ENCODE results near the gene NUP214.
"Not testable (repeated sequence)": the region's sequence is repeated elsewhere in the genome, so short reads cannot be mapped to it uniquely, and the experiment has no call there.

Gene NUP214

GRCh38 chr9:131198041-131198715 lies 72.8 kb downstream of the NUP214 start:
- DNase-seq: no peak

GRCh38 chr9:131201856-131202255 lies 76.5 kb downstream of the NUP214 start:
- DNase-seq: no peak

DNA sequence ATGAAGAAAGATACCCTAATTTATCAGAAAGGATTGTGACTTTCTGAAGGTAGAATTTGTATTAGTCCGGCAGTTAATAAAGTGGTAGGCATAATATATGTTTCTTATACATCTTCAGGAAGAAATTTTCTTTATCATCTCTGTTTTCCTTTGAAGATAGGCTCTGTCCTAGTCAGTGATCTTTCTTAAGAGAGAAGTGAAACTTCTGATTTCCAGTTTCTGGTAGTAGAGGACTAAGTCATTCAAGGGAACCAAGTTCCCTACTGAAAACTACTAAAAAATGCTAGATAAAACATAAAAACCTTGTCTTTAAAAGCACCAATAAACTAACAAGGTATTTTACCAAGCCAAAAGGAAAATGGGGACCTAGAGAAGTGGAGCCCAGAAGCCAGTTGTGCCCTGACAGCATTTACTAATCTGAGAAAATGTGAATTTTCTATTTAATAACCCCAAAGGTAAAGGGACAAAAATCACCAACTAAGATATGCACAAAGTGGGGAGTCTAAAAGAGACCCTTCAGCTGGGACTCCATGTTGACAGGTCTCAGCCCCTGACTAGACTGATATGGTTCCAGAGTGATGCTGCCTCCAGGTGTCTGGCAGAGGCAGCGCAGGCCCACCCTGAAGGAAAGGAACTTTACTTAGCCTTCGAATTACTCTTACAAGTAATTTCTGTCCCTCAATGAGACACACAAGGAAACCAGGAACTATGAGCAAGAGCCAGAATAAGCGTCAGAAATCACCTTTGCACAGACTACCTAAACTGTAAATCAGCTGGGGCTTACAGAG lies 78.2 kb downstream of the NUP214 start:
- DNase-seq: no peak

GRCh38 chr9:131204285-131204684 lies 78.9 kb downstream of the NUP214 start:
- DNase-seq: no peak

- DNase-seq: no peak
These were observed 81.1 kb downstream of the NUP214 start for GRCh38 chr9:131206495-131206894.

- DNase-seq: not testable (repeated sequence)
These were observed 86.5 kb downstream of the NUP214 start for GRCh38 chr9:131211920-131212319.

DNA sequence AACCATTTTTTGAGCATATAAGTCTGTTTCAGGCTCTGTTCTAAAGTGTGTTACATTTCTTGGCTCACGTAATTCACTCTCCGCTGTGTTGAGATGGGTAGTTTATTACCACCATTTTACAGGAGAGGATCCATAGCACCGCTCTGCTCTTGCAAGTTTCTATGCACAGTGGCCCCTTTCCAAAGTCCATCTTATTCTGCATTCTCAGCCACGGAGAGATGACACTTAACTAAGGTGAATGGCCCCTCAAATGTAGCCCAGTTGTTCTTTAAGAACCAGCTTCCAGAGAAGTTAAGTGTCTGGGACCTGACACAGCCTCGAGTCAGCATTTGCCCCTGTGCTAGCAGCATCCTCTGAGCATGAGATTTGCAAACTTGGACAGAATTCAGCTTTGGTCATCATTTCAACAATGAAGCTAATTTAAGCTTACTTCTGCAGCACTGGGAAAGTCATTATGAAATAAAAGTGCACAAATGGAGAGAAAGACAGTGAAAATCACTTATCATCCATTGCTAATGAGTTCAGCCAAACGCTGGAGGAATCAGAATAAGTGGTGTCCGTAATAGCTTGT lies 89.0 kb downstream of the NUP214 start:
- no peak for DNase-seq

- no peak for DNase-seq
These were observed 89.5 kb downstream of the NUP214 start for GRCh38 chr9:131214876-131215275.

DNA sequence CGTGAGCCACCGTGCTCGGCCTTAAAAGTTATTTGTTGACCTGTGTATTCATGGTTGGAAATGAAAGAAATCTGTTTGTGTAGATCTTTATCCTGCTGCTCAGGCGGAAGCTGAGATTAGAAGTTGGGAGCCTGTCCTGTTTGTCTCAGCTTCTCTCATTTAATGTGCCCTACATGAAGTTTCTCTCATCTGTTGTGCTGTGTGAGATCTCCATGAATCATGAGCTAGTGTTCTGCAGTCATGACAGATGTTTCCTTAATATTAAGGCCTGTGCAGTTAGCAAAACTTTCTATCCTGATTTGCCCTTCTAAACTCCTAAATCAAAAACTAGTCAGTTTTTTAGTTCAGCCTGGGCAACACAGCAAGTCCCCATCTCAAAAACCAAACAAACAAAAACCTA lies 91.4 kb downstream of the NUP214 start:
- DNase-seq: no peak

GRCh38 chr9:131217331-131218031 lies 92.1 kb downstream of the NUP214 start:
- no peak for DNase-seq

DNA sequence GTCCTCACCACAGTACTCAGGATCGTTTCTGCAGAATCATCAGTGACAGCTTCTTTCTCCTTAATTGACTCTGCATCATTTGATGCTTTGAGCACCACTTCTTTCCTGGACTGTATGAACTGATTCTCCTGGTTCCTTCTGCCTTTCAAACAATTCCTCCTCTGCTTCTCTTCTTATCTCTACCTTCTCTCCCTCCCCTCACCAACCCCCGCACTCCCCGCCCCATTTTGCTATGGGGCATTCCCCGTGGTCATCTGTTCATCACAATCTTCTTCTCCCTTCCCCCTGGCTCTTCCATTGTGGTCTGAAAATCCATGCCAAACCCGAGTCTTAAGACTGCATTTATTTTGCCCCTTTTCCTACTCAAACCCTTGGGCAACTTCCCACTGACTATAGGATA lies 93.0 kb downstream of the NUP214 start:
- DNase-seq: no peak

DNA sequence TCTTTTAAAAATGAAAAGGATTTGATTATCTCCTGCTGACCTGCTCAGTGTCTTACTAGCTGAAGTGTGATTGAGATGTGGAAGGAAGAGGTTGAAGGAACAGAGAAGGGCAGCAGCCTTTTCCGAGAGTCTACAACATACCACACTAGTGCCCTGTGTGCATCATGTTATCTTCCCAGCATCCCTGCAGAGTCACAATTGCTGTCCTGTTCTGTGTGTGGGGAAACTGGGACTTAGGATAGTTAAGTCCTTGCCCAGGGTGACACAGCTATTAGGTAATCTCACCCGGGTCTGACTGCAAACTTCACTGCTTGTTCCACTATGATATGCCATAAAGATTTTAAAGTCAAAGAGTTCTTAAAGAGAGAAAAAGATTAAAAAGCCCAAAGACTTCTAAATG lies 95.1 kb downstream of the NUP214 start:
- DNase-seq: no peak

GRCh38 chr9:131222460-131222859 lies 97.1 kb downstream of the NUP214 start:
- DNase-seq: no peak

GRCh38 chr9:131226226-131226625 lies 100.8 kb downstream of the NUP214 start:
- DNase-seq: no peak

- DNase-seq: no peak
These were observed 101.9 kb downstream of the NUP214 start for GRCh38 chr9:131227112-131227958.

- no peak for DNase-seq
These were observed 102.6 kb downstream of the NUP214 start for GRCh38 chr9:131227959-131228460.

- no peak for DNase-seq
These were observed 103.6 kb downstream of the NUP214 start for GRCh38 chr9:131228988-131229387.

DNA sequence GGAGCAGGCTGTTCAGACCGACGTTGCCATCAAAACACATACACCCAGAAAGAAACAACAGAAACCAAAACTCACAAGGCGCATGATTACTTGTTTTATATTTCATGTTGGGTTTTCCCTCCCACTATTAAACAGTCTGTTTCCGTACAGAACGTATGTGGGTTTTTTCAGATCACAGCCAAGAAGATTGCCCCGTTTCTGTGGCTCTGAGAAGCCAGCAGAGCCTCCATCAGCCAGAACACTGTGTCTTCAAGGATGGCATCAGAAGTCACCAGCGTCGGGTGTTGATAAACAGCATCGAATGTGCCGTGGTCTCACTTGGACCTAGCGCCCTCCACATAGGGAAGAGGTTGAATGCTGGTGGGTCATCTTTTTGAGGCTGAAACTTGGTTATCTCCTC lies 108.2 kb downstream of the NUP214 start:
- no peak for DNase-seq

DNA sequence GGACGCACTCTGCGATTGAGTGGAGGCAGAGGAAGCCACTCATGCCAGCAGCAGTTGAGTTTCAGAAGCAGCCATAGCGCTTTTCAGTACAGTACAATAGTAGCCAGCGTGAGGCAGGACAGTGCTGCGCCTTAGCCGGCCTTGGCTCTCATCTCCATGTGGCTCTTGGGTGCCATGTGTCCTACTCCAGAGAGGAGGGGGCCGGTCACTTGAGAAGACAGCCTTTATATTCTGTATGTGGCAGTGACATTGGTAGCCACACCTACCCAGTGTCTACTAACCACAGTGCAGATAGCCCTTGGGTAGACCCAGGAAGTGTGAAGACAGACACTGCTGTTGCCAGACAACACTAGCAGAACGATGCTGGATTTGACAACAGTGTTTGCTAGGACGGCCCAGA lies 108.6 kb downstream of the NUP214 start:
- DNase-seq: no peak

DNA sequence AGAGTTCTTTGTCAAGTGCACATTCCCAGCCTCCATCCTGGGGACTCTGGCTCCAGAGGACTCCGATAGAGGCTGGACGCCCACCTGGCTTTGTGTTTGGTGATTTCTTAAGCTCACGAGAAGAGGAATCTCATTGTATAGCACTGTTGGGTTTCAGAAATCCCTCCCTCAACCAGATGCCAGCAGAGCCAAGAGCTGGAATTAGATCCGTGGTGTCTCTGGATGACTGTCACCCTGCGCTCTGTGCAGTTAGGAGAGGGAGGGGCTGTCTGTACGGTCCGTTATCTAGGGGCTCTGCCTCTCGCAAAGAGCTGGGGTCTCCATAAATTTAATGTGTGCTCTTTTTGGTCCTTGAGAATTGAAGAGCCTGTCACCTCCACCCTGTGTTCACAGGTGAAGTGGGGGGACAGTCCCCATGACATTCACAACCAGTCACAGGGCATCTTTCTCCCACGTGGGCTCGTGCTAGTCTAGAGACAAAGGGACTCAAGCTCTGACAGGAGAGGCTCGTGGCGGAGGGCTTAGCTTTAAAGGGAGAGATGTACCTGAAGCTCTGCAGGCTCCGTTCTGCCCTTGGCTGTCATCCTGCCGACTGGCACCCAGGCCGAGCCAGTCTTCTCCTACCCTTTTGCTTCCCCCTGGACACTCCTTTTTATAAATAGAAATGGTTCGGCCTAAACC lies 109.6 kb downstream of the NUP214 start:
- DNase-seq: no peak

DNA sequence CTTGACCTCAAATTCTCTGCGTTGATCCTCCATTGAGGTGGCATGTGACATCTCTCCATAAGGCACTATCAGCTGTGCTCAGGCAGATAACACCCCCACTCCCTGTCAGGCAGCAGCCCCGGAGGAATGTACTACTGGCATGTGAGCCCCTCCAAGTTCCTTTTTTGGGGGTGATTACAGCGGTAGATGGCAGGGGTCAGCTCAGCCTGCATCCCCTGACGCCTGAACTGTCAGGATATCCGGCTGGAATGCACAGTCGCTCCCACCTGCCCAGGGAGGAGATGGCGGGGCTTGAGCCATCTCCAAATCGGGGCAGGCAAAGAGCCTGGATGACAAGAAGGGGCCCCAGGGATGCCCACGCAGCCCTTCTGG lies 110.1 kb downstream of the NUP214 start:
- DNase-seq: no peak

GRCh38 chr9:131236161-131236560 lies 110.8 kb downstream of the NUP214 start:
- no peak for DNase-seq

Measured in stimulated activated naive CD4-positive, alpha-beta T cell (primary cell).